Adrenal gland (tissue), 12 donors: Measurements from ENCODE around the gene MRPL41. TPM values are rescaled to one million over a fixed set of nuclear protein-coding genes. Genes with fewer than 3 reads are reported as not detected.

Experiments used
- DNase-seq, 7 donors: peaks; one replicate each; pipeline ENCODE4 v3.0.0-alpha.2; 2019 to 2020
- H3K27ac ChIP-seq, 5 donors: fragments of 200-600 bp; sonication (generic) in 4 of 5; 1 replicate in 3 of 5; 2 replicates in 2 of 5; pipeline versions ENCODE4 v1.5.1 to v1.8.0; 2016 to 2020; ENCODE audit warnings: mild to moderate bottlenecking in 1 of 5
- H3K27me3 ChIP-seq: fragments of 200-600 bp; 2 replicates; pipeline ENCODE4 v1.8.0; 2021
- H3K36me3 ChIP-seq, 2 donors: fragments of 200-600 bp; replicated peaks in 1 of 2; 1 replicate in 1 of 2; 2 replicates in 1 of 2; pipeline versions ENCODE4 v1.5.1 to v1.8.0; 2018 to 2022
- H3K4me1 ChIP-seq, 2 donors: fragments of 200-600 bp; replicated peaks in 1 of 2; 1 replicate in 1 of 2; 2 replicates in 1 of 2; pipeline versions ENCODE4 v1.5.1 to v1.8.0; 2018 to 2021
- H3K4me3 ChIP-seq, 4 donors: fragments of 200-600 bp; sonication (generic) in 3 of 4; one replicate each; pipeline ENCODE4 v1.5.1; 2016 to 2018
- H3K9me3 ChIP-seq, 3 donors: fragments of 200-600 bp; sonication (generic) in 1 of 3; replicated peaks in 1 of 3; 1 replicate in 2 of 3; 2 replicates in 1 of 3; pipeline versions ENCODE4 v1.5.1 to v1.8.0; 2016 to 2021
- POLR2A ChIP-seq, 2 donors: fragments of 450-650 bp; IDR thresholded peaks; one replicate each; pipeline ENCODE4 v1.6.1; 2017; ENCODE audit warnings: antibody characterized with exemption in 2 of 2, mild to moderate bottlenecking in 2 of 2, moderate library complexity in 1 of 2
- WGBS, 4 donors: extraction: QIAGEN DNeasy Blood & Tissue Kit in 2 of 4; methylation state at CpG; one replicate each; pipeline versions ENCODE4 v1.1.5 to v1.1.7; 2013 to 2017; 5-methylcytosine and 5-hydroxymethylcytosine counted together
- intact Hi-C, 2 donors: fragments of 100-400 bp; cut with DNase I; formaldehyde crosslinking; loops; one replicate each; pipeline versions ENCODE4 v1.14.1 to v1.15.0; 2022 to 2023
- polyA plus RNA-seq, 3 donors: library from polyadenylated mRNA; stranded (reverse); fragments of 200-250 nt in 2 of 3; fragments of 350-450 nt in 1 of 3; fragmentation: Illumina TruSeq in 1 of 3; extraction: RNeasy Lipid Tissue Mini Kit (QIAGEN cat#74804) in 1 of 3; gene quantifications; one replicate each; pipeline ENCODE4 v1.2.3, GENCODE V29; 2013 to 2014
- total RNA-seq, 9 donors: library from RNA; depleted of rRNA in 4 of 9; stranded (reverse); fragments of >200 nt in 4 of 9; fragments of 120-200 nt in 1 of 9; fragmentation: NEBNext Ultra II Directional in 1 of 9; extraction: Animal tissue kit (Norgen Biotek cat#: 25700) in 1 of 9; gene quantifications; one replicate each; pipeline versions ENCODE4 v1.1.0 to v1.2.4, GENCODE V29; 2013 to 2023
- TF ChIP-seq, protein P1 (sequence below), 6 experiments: fragments of 450-650 bp in 4 of 6; fragments of 200-600 bp in 2 of 6; sonication (generic) in 1 of 6; IDR thresholded peaks; 1 replicate in 5 of 6; 2 replicates in 1 of 6; pipeline versions ENCODE4 v1.5.1 to v1.8.0; 2016 to 2021; ENCODE audit warnings: antibody characterized with exemption in 6 of 6, mild to moderate bottlenecking in 2 of 6, moderate library complexity in 1 of 6
- donor health status: healthy with polysubstance abuse.
- donor health status: Bipolar disorder and iron deficiency.
- donor health status: DM: yes; HTN: yes; CAD: no.
- donor health status: DM: no; HTN: no; CAD: no.
- donor health status: DM: no; HTN: no; CAD: no.
- donor health status: DM: yes; HTN: yes; CAD: no.

Gene MRPL41
- total and polyA plus RNA-seq, 12 donors: 6.1 to 335 (median 84.6) TPM

DNA sequence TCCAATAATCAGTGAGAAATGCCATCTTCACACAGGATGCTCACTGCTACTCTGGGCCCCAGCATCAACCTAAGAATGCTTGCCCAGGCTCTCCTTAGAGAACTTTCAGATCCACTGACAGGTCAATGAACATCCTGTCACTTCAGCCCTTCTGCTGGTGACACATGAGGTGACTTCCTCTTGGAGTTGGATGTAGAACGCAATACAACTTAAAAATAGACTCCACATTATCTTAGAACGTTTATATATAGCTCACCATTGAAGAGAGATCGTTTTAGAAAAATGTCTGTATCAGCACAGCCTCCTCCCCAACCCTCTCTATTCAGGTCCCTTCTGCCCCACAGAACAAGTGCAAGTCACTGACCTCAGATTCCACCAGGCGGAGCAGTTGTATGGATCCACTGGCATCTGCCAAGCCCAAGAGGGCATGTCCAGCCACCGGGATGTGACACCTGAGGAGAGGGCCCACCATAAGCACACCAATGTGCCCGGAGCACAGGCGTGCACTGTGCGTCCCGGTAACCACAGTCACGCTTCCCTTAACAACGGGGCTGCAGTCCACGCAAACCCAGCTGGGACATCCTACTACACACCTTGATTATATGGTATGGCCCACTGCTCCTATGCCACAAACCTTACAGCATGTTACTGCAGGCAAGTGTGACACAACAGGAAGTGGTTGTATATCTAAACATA lies 24.2 kb downstream of the MRPL41 start:
- TF ChIP-seq POLR2A (IDR thresholded peaks at IDR 0.05): no peak
- intact Hi-C loops: no loop called here
- 65 to 83% (median 77%) methylated on average over 7 to 12 of the region's 12 CpGs for WGBS, 4 donors

DNA sequence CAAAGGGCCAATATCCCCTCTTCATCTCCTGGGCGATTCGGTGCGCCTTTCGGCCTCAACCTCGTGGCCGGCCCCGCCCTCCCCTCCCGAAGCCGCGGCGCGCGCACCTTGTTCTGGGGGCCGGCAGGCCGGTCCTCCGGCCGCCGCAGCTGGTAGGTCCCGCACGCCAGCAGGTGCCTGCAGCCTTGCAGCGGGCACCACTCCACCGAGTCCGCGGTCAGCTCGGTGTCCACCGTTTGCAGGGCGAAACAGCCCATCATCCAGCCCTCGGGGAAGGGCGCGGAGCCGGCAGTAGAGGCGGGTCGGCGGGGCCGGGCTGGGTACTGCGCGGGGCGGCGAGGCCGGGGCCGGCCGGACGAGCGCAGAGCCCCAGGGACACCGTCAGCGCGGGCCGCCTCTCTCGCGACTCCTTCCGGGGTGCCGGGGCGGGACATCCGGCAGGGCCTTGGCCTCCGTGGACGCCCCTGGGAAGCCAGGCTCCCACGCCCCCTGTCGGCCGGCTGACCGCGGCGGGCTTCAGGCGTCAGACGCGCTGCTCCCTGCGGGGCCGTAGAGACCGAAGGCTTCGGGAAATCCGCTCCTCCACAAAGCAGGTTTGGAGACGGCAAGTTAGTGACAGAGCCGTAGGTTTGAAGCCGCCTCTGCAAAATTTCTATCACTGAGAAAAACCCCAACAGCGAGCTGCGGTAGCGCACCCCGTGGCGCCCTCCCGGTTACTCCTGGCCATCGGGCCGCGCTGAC lies 27.0 kb downstream of the MRPL41 start, which contains the start of gene DPH7:
DPH7 (minus strand) TSS at position 408 of the 741 bp plus-strand sequence; CDS start at position 260, 148 bp downstream.
- Histone ChIP-seq H3K4me1 (peaks cover 27 to 28% of the 10 kb centered on the region in 2 donors), H3K36me3 (peaks cover 0 to 44% of the 10 kb centered on the region in 2 donors), H3K4me3 (peak within 1 kb of the TSS; percentile 81 to 100 (median 92)), H3K27ac (peak within 1 kb of the TSS in 4 of 5 donors; percentile 74 to 96 (median 85)), H3K9me3 (no peaks in the 10 kb centered on the region), H3K27me3 (no peaks in the 10 kb centered on the region)
- intact Hi-C loops: no loop called here
- WGBS, 4 donors: 0 to 7% (median 2%) methylated on average over 3 to 82 of the region's 82 CpGs
- TF ChIP-seq POLR2A (IDR thresholded peaks at IDR 0.05): peak; percentile 61 to 73
- TF ChIP-seq, protein P1, sequence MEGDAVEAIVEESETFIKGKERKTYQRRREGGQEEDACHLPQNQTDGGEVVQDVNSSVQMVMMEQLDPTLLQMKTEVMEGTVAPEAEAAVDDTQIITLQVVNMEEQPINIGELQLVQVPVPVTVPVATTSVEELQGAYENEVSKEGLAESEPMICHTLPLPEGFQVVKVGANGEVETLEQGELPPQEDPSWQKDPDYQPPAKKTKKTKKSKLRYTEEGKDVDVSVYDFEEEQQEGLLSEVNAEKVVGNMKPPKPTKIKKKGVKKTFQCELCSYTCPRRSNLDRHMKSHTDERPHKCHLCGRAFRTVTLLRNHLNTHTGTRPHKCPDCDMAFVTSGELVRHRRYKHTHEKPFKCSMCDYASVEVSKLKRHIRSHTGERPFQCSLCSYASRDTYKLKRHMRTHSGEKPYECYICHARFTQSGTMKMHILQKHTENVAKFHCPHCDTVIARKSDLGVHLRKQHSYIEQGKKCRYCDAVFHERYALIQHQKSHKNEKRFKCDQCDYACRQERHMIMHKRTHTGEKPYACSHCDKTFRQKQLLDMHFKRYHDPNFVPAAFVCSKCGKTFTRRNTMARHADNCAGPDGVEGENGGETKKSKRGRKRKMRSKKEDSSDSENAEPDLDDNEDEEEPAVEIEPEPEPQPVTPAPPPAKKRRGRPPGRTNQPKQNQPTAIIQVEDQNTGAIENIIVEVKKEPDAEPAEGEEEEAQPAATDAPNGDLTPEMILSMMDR (IDR thresholded peaks at IDR 0.05): peak; percentile 60 to 96 (median 85)
- DNase-seq: peak; percentile 93 to 97 (median 96)

More for the DNA sequence above, 24.2 kb downstream of the MRPL41 start:
- H3K9me3 ChIP-seq: no peaks in the 10 kb centered on the region
- peaks cover 0 to 46% of the 10 kb centered on the region in 2 donors for H3K36me3 ChIP-seq
- H3K4me1 ChIP-seq: peaks cover 27 to 28% of the 10 kb centered on the region in 2 donors
- no peaks in the 10 kb centered on the region for H3K27me3 ChIP-seq
- no peak overlapping the region for H3K4me3 ChIP-seq
- no peak overlapping the region for H3K27ac ChIP-seq
- DNase-seq: no peak

DNA sequence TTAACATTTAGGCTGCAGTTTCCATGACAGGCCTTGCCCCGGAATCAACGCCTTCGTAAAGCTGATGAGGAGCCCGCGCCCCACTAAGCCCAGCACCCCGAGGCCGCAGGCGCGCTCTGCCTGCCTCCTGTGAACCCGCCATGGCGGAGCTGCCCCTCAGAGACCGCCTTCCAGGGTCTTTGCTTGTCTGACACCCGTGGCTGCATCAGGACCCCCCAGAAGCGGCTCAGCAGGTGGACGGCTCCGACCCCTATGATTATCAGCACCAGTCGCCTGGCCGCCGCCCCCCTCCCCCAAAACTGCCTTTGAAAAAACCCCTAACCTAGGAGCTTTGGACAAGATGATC lies 27.6 kb downstream of the MRPL41 start:
- DNase-seq: peak in 1 of 7 donors; percentile 68
- H3K4me3 ChIP-seq: peak overlapping the region in 2 of 4 donors; percentile 81 to 100
- H3K4me1 ChIP-seq: peaks cover 27 to 28% of the 10 kb centered on the region in 2 donors
- 32 to 38% (median 35%) methylated on average over 5 to 19 of the region's 19 CpGs for WGBS, 4 donors
- TF ChIP-seq POLR2A (IDR thresholded peaks at IDR 0.05): no peak
- TF ChIP-seq, protein P1 (IDR thresholded peaks at IDR 0.05): no peak
- intact Hi-C loops: no loop called here
- H3K36me3 ChIP-seq: peaks cover 0 to 39% of the 10 kb centered on the region in 2 donors
- no peaks in the 10 kb centered on the region for H3K27me3 ChIP-seq
- H3K27ac ChIP-seq: peak overlapping the region in 4 of 5 donors; percentile 74 to 96 (median 85)
- H3K9me3 ChIP-seq: no peaks in the 10 kb centered on the region

DNA sequence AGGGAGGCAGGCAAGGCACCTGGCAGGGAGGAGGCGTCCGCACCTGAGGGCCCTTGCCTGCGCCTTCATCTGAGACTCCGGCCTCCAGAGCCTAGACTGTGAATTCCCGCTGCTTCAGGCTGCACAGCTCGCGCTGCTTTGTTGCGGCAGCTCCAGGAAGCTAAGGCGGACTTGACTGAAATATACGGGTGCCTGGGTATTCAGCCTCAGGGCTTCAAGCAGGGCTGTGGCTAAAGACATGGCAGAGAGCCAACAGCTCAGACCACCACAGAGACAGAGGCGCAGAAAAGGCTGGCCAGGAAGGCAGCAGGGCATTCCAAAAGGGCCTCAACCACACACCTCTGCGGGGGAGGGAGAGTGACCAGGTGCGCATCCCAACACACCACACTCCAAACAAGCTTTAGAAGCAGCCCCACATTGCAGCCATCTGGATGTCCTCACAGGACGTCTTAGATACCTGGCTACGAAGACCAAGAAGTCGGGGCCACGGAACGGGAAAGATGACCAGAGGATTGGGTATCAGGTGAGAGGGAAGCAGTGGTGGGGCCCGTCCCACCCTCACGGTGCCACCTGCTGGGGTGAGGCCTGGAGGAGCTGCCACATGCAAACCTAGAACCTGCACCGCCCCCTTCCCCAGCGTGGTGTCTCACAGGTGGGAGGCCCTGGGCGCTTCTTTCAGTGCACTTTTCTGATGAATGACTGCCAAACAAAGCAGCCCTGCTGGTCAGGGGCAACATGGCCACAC lies 28.7 kb downstream of the MRPL41 start:
- 87 to 94% (median 92%) methylated on average over 13 to 23 of the region's 23 CpGs for WGBS, 4 donors
- H3K4me3 ChIP-seq: no peak overlapping the region
- H3K36me3 ChIP-seq: peaks cover 0 to 33% of the 10 kb centered on the region in 2 donors
- H3K9me3 ChIP-seq: no peaks in the 10 kb centered on the region
- no peak for DNase-seq
- intact Hi-C loops: no loop called here
- no peaks in the 10 kb centered on the region for H3K27me3 ChIP-seq
- H3K27ac ChIP-seq: no peak overlapping the region
- peaks cover 27 to 28% of the 10 kb centered on the region in 2 donors for H3K4me1 ChIP-seq
- TF ChIP-seq, protein P1 (IDR thresholded peaks at IDR 0.05): no peak
- TF ChIP-seq POLR2A (IDR thresholded peaks at IDR 0.05): no peak
